Left ventricle myocardium superior (tissue), 1 donor: Measurements from ENCODE around the gene PIK3R1. TPM values are rescaled to one million over a fixed set of nuclear protein-coding genes. Genes with fewer than 3 reads are reported as not detected.

Experiments
- ATAC-seq: fragments of 200-7000 bp; cut with Tn5 transposase; one replicate; pipeline ENCODE4 v1.9.1; 2020; ENCODE audit warnings: mild to moderate bottlenecking, moderate library complexity
- DNase-seq: peaks from one replicate; pipeline ENCODE4 v3.0.0-alpha.2; 2020
- intact Hi-C: fragments of 100-400 bp; cut with micrococcal nuclease; formaldehyde crosslinking; loops from one replicate; pipeline ENCODE4 v1.11.0; 2022
- total RNA-seq: library from RNA; stranded (reverse); fragmentation: NEBNext Ultra II Directional; extraction: Animal tissue kit (Norgen Biotek cat#: 25700); gene quantifications from one replicate; pipeline ENCODE4 v1.2.1, GENCODE V29; 2021
- donor health status: DM: no; HTN: yes; CAD: no; lungs with severe emphysema.

PIK3R1 gene
- total RNA-seq, 1 donor from 2014 or later = 119 TPM

DNA sequence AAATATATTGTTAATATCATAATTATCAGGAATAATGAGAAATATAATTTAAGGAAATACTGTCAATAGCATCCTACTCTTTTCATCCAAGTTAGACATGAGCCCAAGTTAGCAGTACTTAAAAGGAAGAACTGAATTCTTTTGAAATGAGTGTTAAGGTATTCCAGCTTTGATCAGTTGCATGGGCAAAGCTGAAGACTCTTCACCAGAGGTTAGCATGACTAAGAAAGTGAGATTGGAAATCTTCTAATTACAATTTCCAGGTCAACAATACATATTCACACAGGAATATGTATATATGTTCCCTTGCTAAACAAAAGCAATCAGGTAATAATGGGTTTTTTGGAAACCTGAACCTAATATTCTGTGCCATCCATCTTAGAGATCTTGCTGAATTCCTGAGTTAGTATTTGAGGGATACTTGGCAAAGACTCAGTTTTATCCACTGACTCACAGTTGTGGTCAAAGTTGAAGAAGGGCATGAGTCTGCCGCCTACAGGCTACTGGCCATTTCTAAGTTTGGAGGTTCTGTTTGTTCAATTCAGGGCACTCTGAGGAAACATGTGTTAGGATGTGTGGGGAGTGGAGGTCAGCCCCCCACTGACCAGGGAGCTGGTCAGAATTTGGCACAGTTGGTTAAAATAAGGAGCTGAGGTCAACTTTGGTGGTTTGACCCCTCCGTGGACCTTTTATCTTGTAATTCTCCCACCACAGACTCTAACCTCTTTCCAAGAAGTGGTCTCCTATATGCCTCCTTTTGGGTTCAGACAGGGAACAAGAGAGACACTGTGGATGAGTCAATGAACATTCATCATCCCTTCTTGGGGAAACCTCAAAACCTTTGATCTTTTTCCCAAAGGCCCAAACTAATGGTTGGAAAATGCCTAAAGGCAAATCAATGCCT, 118.3 kb downstream of the PIK3R1 start:
- DNase-seq = no peak
- intact Hi-C loops = no loop called here
- ATAC-seq = no peak

DNA sequence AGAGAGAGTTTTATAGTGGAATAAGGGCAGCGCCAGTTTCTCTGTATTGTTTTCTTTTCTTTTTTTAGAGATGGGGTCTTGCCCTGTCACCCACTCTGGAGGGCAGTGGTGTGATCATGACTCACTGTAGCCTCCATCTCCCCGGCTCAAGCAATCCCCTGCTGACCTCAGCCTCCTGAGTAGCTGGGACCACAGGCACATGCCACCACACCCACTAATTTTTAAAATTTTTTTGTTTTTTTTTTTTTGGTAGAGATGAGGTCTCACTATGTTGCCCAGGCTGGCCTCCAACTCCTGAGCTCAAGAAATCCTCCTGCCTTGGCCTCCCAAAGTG, 119.0 kb downstream of the PIK3R1 start:
- no peak for ATAC-seq
- DNase-seq = no peak
- intact Hi-C loops = no loop called here

DNA sequence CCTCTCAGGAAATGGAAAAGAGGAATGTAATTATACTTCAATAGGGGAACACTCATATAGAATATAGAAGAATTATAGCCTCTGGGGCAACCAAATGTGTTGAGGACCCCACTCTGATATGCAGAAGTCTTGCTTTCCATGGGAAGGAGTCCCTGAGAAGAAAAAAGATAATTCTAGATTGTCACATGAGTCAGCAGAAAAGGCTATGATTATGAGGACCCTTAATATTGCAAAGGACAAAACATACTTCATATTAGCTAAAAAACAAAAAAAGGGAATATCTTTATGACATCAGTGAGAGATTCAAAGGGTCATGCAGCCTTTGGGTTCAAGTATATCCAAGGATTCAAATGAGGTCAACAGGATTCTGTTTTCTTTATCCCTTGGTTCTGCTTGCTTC, 119.5 kb downstream of the PIK3R1 start:
- intact Hi-C loops = no loop called here
- ATAC-seq = no peak
- DNase-seq = no peak

DNA sequence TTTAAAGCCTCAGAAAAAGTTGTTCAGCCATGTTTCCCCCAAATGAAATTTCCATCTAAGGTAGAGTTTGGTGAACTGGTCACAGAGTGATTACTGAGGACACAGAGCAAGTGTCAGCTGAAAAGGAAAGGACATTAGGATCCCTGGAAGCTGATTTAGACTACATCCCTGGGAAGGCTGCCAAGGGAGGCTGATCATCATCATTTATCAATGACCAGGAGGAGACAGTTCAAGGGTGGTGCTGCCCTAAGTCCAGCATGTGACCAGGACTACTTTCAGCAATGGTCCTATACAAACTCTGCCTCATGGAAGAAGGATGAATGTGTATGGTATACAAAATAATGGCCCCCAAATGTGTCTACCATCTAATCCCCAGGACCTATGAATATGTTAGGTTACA, 120.6 kb downstream of the PIK3R1 start:
- DNase-seq (no peak), ATAC-seq (peak; percentile 49)
- intact Hi-C loops = no loop called here

DNA sequence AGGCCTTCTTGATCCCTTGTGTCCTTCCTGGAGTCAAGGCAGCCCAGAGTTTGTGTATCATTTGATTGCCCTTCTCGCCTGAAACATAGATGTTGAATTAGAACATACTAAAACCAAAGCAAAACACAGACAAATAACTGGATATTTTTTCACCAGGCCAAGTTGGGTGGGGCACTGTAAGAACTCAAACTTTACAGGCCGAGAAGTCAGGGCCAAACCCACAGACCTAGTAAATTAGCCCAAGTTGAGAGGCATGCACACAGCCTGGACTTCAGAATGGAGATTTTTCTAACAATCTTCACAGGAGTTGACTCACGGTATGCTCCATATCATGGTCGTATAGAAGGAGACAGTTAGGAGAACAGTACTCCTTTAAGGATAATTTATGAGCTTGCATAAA, 121.7 kb downstream of the PIK3R1 start:
- intact Hi-C loops = no loop called here
- DNase-seq (no peak), ATAC-seq (no peak)

DNA sequence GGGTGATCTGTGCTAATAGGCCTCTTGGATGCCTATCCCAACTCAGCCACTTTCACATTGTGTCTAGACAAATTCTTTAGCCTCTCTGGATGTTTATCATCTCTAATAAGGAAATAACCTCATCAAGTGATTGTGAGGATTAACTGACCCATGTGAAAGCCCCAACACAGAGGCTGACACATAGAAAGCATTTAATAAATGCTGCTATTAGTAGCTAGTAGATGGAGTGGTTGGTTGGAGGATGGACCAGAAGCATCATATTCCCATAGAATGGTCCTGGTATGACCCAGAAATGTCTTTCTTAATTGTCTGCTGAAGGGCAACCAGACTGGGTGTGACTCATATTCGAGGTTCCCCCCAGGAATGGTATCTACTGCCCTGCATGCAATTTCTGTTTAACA, 124.4 kb downstream of the PIK3R1 start:
- ATAC-seq = no peak
- intact Hi-C loops = no loop called here

DNA sequence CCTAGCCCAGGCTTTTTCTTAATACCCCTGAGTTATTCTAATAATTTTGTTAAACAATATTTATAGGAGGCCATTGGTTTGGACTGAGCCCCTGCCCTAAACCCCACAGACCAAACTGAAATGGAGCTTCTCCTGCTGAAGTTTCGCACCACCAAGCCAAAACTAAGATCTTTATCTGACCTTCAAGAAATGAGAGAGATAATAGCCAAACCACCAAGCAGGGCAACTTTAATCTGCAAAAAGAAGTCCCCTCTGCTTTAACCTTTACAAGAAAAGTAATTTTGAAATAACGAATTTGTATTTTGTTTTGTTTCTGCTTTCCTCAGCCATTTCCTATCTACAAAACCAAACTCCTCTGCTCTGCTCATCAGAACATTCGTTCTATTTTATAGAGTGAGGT, 125.5 kb downstream of the PIK3R1 start:
- intact Hi-C loops = no loop called here
- no peak for ATAC-seq
- no peak for DNase-seq

More for the DNA sequence above, 124.4 kb downstream of the PIK3R1 start:
- DNase-seq = no peak

DNA sequence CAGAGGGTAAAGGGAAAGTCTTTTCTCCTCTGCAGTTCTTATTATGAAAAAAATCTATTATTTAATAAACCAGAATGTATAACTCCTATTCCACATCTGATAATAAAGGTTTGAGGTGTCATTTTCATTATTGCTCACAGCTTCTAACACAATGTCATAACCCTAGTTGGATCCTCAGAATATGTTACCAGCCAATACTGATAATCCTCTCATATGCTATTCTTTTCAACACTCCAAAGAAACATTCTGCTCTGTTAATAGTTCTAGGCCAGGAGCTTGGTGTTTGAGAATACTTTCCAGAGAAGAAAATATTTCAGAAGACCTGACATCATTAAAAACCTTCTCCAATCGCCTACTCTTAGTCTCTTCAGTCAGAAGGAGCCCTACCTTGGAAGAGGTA, 127.1 kb downstream of the PIK3R1 start:
- intact Hi-C loops = no loop called here
- DNase-seq (no peak), ATAC-seq (peak; percentile 68)

DNA sequence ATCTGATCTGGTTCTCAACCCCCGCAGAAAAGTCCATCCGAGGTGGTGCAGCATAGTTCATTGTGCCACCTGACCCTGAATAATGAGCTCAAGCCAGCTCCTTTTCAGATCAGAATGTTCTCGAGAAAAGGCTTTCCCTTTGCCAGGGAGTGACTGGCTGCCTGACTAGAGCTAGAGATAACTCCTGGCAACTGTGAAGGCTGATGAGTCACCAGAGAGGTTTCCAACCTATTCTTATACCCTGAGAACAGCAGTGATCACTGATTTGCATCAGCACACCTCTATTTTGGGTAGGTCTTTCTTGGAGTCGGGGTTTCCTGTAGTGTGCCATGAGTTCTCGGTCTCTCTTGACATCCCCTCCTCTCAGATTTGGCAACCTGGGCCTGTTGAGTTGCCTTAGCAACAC, 127.9 kb downstream of the PIK3R1 start:
- ATAC-seq (peak; percentile 96), DNase-seq (peak; percentile 27)
- intact Hi-C loops = no loop called here

DNA sequence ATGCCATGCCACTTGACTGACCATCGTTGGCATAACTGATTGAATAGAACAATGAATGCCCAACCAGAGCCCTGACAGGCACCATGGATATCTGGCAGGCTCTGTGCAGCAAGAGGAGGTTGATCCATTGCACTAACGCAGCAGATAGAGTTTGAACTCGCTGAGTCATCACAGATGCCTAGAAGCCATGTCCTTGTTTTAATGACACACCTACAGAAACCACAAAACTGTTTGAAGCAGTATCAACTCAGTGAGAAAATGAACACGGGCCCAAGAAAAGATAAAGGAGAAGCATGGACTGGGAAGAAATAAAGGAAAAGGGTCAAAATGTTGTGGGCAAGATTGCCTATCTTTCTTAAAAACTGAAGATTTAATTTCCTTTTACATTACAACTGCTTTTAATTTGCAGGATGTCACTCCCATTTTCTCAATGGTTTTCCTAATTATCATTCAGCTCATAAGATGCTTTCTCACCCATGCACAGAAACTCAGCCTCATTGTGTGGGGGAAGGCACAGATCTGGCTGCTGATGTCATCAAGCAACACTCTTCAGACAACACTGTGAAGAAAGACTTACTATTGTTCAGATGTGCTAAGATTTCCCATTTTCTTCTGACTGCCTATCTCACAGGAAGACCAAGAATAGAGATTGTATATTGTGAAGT, 129.0 kb downstream of the PIK3R1 start:
- ATAC-seq = no peak
- intact Hi-C loops = no loop called here
- DNase-seq = no peak

DNA sequence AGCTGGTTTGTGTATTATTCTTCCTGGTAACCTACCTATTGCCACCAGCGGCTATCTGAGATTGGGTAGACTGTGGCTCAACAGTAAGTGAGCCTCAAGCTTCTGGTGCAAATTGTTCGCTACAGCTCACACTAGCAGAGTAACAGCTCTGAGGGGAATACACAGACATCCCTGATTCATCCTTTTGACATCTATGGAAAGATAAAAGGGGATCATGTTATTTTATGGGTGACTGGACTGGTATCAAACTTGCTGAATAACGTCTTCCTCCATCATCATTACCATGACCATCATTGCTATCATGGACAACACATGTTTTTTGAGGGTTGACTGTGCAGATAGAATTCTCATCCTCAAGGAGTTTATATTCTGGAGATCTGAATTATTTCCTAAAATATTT, 129.6 kb downstream of the PIK3R1 start:
- DNase-seq (no peak), ATAC-seq (no peak)
- intact Hi-C loops = no loop called here

DNA sequence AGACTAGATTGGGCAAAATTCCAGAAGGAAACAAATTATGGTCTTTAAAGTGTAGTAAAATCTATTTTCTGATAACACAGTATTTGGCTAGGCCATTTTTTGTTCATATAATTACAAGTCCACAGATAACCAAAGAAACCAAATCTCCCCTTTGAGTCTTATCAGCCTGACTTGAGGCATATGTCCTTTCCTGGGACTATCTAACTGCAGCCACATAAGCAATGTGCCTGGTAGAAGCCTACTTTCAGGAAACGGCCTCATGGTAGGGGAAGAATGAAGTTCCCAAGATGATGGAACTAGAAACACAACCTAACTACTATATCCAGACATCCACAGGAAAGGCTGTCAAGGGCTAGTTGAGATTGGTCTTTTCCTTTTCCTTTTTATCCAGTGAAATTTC, 130.0 kb downstream of the PIK3R1 start:
- DNase-seq = no peak
- ATAC-seq = no peak
- intact Hi-C loops = no loop called here

DNA sequence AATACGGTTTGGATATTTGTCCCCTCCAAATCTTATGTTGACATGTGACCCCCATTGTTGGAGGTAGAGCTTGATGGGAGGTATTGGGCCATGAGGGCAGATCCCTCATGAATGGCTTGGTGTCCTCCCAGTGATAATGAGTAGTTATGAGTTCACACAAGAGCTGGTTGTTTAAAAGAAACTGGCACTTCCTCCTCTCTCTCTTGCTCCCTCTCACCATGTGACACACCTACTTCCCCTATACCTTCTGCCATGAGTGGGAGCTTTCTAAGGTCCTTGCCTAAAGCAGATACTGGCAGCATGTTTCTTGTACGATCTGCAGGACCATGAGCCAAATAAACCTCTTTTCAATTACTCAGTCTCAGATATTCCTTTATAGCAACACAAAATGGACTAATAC, 132.0 kb downstream of the PIK3R1 start:
- intact Hi-C loops = no loop called here
- ATAC-seq (no peak), DNase-seq (no peak)

DNA sequence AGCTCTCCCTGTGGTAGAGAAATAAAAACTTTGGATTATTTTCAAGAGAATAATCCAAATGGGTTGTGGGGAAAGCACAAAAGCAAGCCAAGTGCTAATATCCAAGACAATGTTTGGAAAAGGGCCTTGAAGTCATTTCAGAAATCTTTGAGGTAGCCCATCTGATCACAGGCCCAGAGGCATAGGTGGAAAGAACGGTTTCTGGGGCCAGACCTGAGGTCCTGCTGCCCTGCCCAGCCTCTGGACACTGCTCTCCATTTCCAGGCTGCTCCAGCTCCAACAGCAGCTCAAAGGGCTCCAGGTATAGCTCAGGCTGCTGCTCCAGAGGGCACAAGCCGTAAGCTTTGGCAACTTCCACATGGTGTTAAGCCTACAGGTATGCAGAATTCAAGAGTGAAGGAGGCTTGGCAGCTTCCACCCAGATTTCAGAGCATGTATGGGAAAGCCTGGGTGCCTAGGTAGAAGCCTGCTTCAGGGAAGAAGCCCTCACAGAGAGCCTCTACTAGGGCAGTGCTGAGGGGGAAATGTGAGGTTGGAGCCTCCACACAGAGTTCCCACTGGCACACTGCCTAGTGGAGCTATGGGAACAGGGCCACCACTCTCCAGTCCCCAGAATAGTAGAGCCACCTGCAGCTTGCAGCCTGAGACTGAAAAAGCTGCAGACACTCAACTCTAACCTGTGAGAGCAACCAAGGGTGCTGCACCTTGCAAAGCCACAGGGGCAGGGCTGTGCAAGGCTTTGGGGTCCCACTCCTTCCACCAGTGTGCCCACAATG, 133.1 kb downstream of the PIK3R1 start:
- ATAC-seq (peak; percentile 92), DNase-seq (peak; percentile 60)
- intact Hi-C loops = no loop called here

DNA sequence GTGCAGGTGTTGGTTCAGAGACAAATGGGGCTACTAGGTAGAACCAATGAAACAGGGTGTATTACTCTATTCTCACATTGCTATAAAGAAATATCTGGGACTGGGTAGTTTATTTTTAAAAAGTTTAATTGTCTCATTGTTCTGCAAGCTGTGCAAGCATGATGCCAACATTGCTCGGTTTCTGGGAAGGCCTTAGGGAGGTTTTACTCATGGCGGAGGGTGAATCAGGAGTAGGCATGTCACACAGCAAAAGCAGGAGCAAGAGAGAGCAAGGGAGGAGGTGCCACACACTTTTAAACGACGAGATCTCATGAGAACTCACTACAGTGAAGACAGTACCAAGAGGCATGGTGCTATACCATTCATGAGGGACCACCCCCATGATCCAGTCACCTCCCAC, 134.6 kb downstream of the PIK3R1 start:
- ATAC-seq (no peak), DNase-seq (no peak)
- intact Hi-C loops = no loop called here
